CD14-positive monocyte (primary cell): ENCODE data around the gene RABL3. TPM values are rescaled to one million over a fixed set of nuclear protein-coding genes. Genes with fewer than 3 reads are reported as not detected.

Experiments used
- DNase-seq, 3 donors: peaks; one replicate each; pipeline ENCODE4 v3.0.0-alpha.2; 2011 to 2022
- H2AFZ ChIP-seq: 2 replicates; pipeline ENCODE4 v1.6.0; 2012; ENCODE audit warnings: mild to moderate bottlenecking, low read depth, low read length, inconsistent platforms; ENCODE audit not compliant: insufficient read depth, poor library complexity, severe bottlenecking
- H3K27ac ChIP-seq, 2 donors: 1 replicate in 1 of 2; 2 replicates in 1 of 2; pipeline ENCODE4 v1.5.1; 2012 to 2013; ENCODE audit warnings: low read length in 2 of 2, control low read depth in 1 of 2, inconsistent platforms in 1 of 2, low read depth in 1 of 2, mild to moderate bottlenecking in 1 of 2
- H3K27me3 ChIP-seq, 2 donors: one replicate each; pipeline versions ENCODE4 v1.6.0 to v1.6.1; 2011 to 2013; ENCODE audit warnings: low read length in 2 of 2; ENCODE audit not compliant: control insufficient read depth in 2 of 2, insufficient read depth in 2 of 2
- H3K36me3 ChIP-seq, 2 donors: replicated peaks in 1 of 2; 1 replicate in 1 of 2; 2 replicates in 1 of 2; pipeline versions ENCODE4 v1.5.1 to v1.6.1; 2012 to 2013; ENCODE audit warnings: low read length in 2 of 2, control low read depth in 1 of 2, inconsistent platforms in 1 of 2, mild to moderate bottlenecking in 1 of 2; ENCODE audit not compliant: insufficient read depth in 2 of 2, control insufficient read depth in 1 of 2
- H3K4me1 ChIP-seq, 2 donors: 1 replicate in 1 of 2; 2 replicates in 1 of 2; pipeline versions ENCODE4 v1.5.1 to v1.6.1; 2012 to 2013; ENCODE audit warnings: low read length in 2 of 2, control low read depth in 1 of 2, inconsistent platforms in 1 of 2, mild to moderate bottlenecking in 1 of 2, moderate library complexity in 1 of 2; ENCODE audit not compliant: insufficient read depth in 2 of 2, control insufficient read depth in 1 of 2
- H3K4me2 ChIP-seq: replicated peaks from 2 replicates; pipeline ENCODE3; 2012; ENCODE audit warnings: low read length, moderate library complexity, mild to moderate bottlenecking; ENCODE audit not compliant: poor library complexity, severe bottlenecking; ENCODE audit errors: extremely low read depth
- H3K4me3 ChIP-seq, 3 experiments: fragments of 200-600 bp in 1 of 3; sonication (generic) in 1 of 3; replicated peaks in 1 of 3; 1 replicate in 2 of 3; 2 replicates in 1 of 3; pipeline ENCODE4 v1.5.1; 2011 to 2013; ENCODE audit warnings: low read length in 3 of 3, mild to moderate bottlenecking in 3 of 3, control low read depth in 2 of 3, low read depth in 2 of 3, inconsistent platforms in 1 of 3, moderate library complexity in 1 of 3
- H3K79me2 ChIP-seq: 2 replicates; pipeline ENCODE4 v1.6.0; 2012; ENCODE audit warnings: mild to moderate bottlenecking, control low read depth, inconsistent platforms, low read length, moderate library complexity; ENCODE audit not compliant: insufficient read depth
- H3K9ac ChIP-seq: 2 replicates; pipeline ENCODE4 v1.6.0; 2017; ENCODE audit warnings: low read length, mild to moderate bottlenecking; ENCODE audit not compliant: insufficient read depth, poor library complexity, severe bottlenecking
- H3K9me3 ChIP-seq, 2 donors: replicated peaks in 1 of 2; 1 replicate in 1 of 2; 2 replicates in 1 of 2; pipeline versions ENCODE4 v1.5.1 to v1.6.1; 2012 to 2013; ENCODE audit warnings: low read length in 2 of 2, control low read depth in 1 of 2; ENCODE audit not compliant: control insufficient read depth in 1 of 2, insufficient read depth in 1 of 2
- H4K20me1 ChIP-seq: 2 replicates; pipeline ENCODE4 v1.6.0; 2012; ENCODE audit warnings: mild to moderate bottlenecking, low read length, control low read depth, moderate library complexity; ENCODE audit not compliant: insufficient read depth
- H3K27ac Mint-ChIP-seq, 7 donors: one replicate each; pipeline ENCODE4 v1.8.0; 2020; ENCODE audit warnings: mild to moderate bottlenecking in 7 of 7, mixed read lengths in 7 of 7, moderate library complexity in 6 of 7, inconsistent platforms in 2 of 7
- H3K27me3 Mint-ChIP-seq, 3 donors: one replicate each; pipeline ENCODE4 v1.8.0; 2021 to 2022; ENCODE audit warnings: low read depth in 3 of 3, mild to moderate bottlenecking in 3 of 3, mixed read lengths in 3 of 3, moderate library complexity in 3 of 3, inconsistent platforms in 1 of 3
- H3K36me3 Mint-ChIP-seq, 2 donors: one replicate each; pipeline ENCODE4 v1.8.0; 2020; ENCODE audit warnings: mixed read lengths in 2 of 2, inconsistent platforms in 1 of 2, mild to moderate bottlenecking in 1 of 2
- H3K4me1 Mint-ChIP-seq: one replicate; pipeline ENCODE4 v1.8.0; 2020; ENCODE audit warnings: mild to moderate bottlenecking, mixed read lengths
- H3K4me3 Mint-ChIP-seq, 2 donors: one replicate each; pipeline ENCODE4 v1.8.0; 2020; ENCODE audit warnings: mild to moderate bottlenecking in 2 of 2, mixed read lengths in 2 of 2, moderate library complexity in 1 of 2
- H3K9me3 Mint-ChIP-seq, 7 donors: one replicate each; pipeline ENCODE4 v1.8.0; 2020 to 2022; ENCODE audit warnings: mixed read lengths in 7 of 7, mild to moderate bottlenecking in 6 of 7, moderate library complexity in 6 of 7, inconsistent platforms in 2 of 7
- CTCF ChIP-seq: fragments of 200-600 bp; IDR thresholded peaks from one replicate; pipeline ENCODE4 v1.8.0; 2022; ENCODE audit warnings: antibody characterized with exemption, mild to moderate bottlenecking
- WGBS: methylation state at CpG from one replicate; pipeline ENCODE4 v1.1.5; 2013; ENCODE audit warnings: missing lambda C conversion rate; ENCODE audit not compliant: insufficient coverage; 5-methylcytosine and 5-hydroxymethylcytosine counted together
- intact Hi-C, 2 donors: fragments of 100-400 bp; cut with micrococcal nuclease; formaldehyde crosslinking; loops; one replicate each; pipeline versions ENCODE4 v1.15.0 to v1.15.1; 2023
- polyA plus RNA-seq, 3 donors: library from polyadenylated mRNA; depleted of rRNA in 1 of 3; unstranded in 2 of 3; stranded (reverse) in 1 of 3; fragments of 300-500 nt in 2 of 3; fragments of >200 nt in 1 of 3; fragmentation: Illumina TruSeq in 2 of 3; gene quantifications; 1 replicate in 2 of 3; 2 replicates in 1 of 3; pipeline ENCODE4 v1.2.3, GENCODE V29; 2012 to 2021

The RABL3 gene
- polyA plus RNA-seq, 3 donors: 2.0 to 14.9 (median 11.5) TPM

- H2AFZ ChIP-seq: no peak overlapping the region
- no peak overlapping the region for H3K4me3 Mint-ChIP-seq
- H3K27ac Mint-ChIP-seq: no peak overlapping the region
- H3K4me3 ChIP-seq: no peak overlapping the region
- TF ChIP-seq CTCF: no peak
- no peak for DNase-seq
- H3K36me3 Mint-ChIP-seq: no peaks in the 10 kb centered on the region
- peaks cover 0 to 3% (median 1%) of the 10 kb centered on the region in 3 donors for H3K27me3 Mint-ChIP-seq
- H3K4me1 ChIP-seq: peaks cover 1 to 2% of the 10 kb centered on the region in 2 donors
- no peaks in the 10 kb centered on the region for H3K9me3 ChIP-seq
- H3K27ac ChIP-seq: no peak overlapping the region
- peaks cover 3% of the 10 kb centered on the region for H3K4me1 Mint-ChIP-seq
- intact Hi-C loops: no loop called here
- H3K4me2 ChIP-seq: no peak overlapping the region
- H4K20me1 ChIP-seq: no peaks in the 10 kb centered on the region
- H3K79me2 ChIP-seq: no peaks in the 10 kb centered on the region
- H3K36me3 ChIP-seq: no peaks in the 10 kb centered on the region
- no peaks in the 10 kb centered on the region for H3K27me3 ChIP-seq
- no peak overlapping the region for H3K9ac ChIP-seq
- peaks cover 0 to 3% (median under 1%) of the 10 kb centered on the region in 7 donors for H3K9me3 Mint-ChIP-seq
Measured at GRCh38 chr3:120664926-120665325, 77.4 kb downstream of the RABL3 start.

GRCh38 chr3:120661945-120662344, 80.4 kb downstream of the RABL3 start:
- Mint-ChIP-seq H3K36me3 (no peaks in the 10 kb centered on the region), H3K9me3 (peaks cover 0 to 4% (median 0%) of the 10 kb centered on the region in 7 donors), H3K4me1 (peaks cover 11% of the 10 kb centered on the region), H3K4me3 (no peak overlapping the region), H3K27me3 (peaks cover 0 to 3% (median 1%) of the 10 kb centered on the region in 3 donors), H3K27ac (no peak overlapping the region)
- TF ChIP-seq CTCF: no peak
- H3K27me3 ChIP-seq: no peaks in the 10 kb centered on the region
- H3K27ac ChIP-seq: no peak overlapping the region
- intact Hi-C loops: no loop called here
- no peak for DNase-seq
- no peak overlapping the region for H3K9ac ChIP-seq
- WGBS: 64% methylated on average over 4 of the region's 5 CpGs
- no peak overlapping the region for H3K4me3 ChIP-seq
- H3K4me2 ChIP-seq: no peak overlapping the region
- H3K9me3 ChIP-seq: no peaks in the 10 kb centered on the region
- H3K36me3 ChIP-seq: no peaks in the 10 kb centered on the region
- peaks cover 15 to 18% of the 10 kb centered on the region in 2 donors for H3K4me1 ChIP-seq
- no peaks in the 10 kb centered on the region for H4K20me1 ChIP-seq
- H3K79me2 ChIP-seq: no peaks in the 10 kb centered on the region
- no peak overlapping the region for H2AFZ ChIP-seq
